ENCODE data around the gene DYNLRB1. TPM values are rescaled to one million over a fixed set of nuclear protein-coding genes. Genes with fewer than 3 reads are reported as not detected.
"Not testable (repeated sequence)": the region's sequence is repeated elsewhere in the genome, so short reads cannot be mapped to it uniquely, and the experiment has no call there.

The DYNLRB1 gene
- total RNA-seq, 4 donors from 2014 or later: 158 to 258 (median 209) TPM

DNA sequence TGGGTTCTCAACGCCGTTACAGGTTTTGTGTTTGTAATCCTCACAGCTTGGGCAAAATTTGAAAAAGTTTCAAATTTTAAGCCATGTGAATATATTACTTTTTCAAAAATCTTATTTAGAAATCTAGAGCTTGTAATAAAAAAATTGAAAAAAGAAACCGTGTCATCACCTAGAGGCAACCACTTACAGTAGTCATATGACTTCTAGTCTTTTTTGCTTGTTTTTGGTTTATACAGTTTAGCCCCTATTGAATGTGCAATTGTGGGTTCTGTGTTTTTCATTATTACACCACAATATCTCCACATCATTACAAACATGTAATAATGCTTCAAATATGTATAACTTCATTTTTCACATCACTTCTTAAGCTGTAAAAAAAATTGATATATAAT lies 888 bp downstream of the DYNLRB1 start:
- Histone ChIP-seq H3K9me3 (no peaks in the 10 kb centered on the region), H3K36me3 (peaks cover 0 to 29% of the 10 kb centered on the region in 2 donors), H3K4me1 (peaks cover 0 to 78% (median 15%) of the 10 kb centered on the region in 3 donors), H3K4me3 (peak overlapping the region; percentile 69 to 79), H3K27ac (peak overlapping the region; percentile 64 to 96 (median 94)), H3K27me3 (no peaks in the 10 kb centered on the region)
- TF ChIP-seq POLR2AphosphoS5 (IDR thresholded peaks at IDR 0.05) (no peak), POLR2A (IDR thresholded peaks at IDR 0.05) (no peak), EP300 (IDR thresholded peaks at IDR 0.05) (no peak)
- TF ChIP-seq, protein P1, sequence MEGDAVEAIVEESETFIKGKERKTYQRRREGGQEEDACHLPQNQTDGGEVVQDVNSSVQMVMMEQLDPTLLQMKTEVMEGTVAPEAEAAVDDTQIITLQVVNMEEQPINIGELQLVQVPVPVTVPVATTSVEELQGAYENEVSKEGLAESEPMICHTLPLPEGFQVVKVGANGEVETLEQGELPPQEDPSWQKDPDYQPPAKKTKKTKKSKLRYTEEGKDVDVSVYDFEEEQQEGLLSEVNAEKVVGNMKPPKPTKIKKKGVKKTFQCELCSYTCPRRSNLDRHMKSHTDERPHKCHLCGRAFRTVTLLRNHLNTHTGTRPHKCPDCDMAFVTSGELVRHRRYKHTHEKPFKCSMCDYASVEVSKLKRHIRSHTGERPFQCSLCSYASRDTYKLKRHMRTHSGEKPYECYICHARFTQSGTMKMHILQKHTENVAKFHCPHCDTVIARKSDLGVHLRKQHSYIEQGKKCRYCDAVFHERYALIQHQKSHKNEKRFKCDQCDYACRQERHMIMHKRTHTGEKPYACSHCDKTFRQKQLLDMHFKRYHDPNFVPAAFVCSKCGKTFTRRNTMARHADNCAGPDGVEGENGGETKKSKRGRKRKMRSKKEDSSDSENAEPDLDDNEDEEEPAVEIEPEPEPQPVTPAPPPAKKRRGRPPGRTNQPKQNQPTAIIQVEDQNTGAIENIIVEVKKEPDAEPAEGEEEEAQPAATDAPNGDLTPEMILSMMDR (IDR thresholded peaks at IDR 0.05): no peak
- 0% methylated on average over 3 of the region's 3 CpGs for WGBS, 2 donors (ENCODE audit: low coverage in 1 of 2)
- no peak for ATAC-seq

DNA sequence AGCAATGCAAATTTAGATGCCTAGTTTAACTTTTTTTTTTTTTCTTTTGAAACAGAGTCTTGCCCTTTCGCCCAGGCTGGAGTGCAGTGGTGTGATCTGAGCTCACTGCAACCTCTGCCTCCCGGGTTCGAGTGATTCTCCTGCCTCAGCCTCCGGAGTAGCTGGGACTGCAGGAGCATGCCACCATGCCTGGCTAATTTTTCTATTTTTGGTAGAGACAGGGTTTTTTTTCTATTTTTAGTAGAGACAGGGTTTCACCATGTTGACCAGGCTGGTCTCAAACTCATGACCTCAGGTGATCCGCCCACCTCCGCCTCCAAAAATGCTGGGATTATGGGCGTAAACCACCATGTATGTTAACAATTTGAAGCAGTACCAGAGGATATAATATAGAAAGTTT lies 2.6 kb downstream of the DYNLRB1 start:
- H3K27me3 ChIP-seq, ATAC-seq, H3K27ac ChIP-seq, H3K4me3 ChIP-seq, H3K9me3 ChIP-seq: not testable (repeated sequence)
- Histone ChIP-seq H3K36me3 (peaks cover 0 to 24% of the 10 kb centered on the region in 2 donors), H3K4me1 (peaks cover 0 to 92% (median 22%) of the 10 kb centered on the region in 3 donors)
- 91% methylated on average over 6 to 7 of the region's 7 CpGs for WGBS, 2 donors (ENCODE audit: low coverage in 1 of 2)

DNA sequence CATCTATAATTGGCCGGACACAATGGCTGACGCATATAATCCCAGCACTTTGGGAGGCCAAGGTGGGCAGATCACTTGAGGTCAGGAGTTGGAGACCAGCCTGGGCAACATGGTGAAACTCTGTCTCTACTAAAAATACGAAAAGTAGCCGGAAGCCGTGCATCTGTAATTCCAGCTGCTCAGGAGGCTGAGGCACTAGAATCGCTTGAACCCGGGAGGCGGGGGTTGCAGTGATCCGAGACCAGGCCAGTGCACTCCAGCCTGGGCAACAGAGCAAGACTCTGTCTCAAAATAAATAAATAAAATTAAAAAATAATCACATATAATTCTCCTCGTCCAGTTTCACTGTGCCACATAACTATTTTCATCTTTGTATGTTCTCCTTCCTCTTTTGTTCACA lies 3.6 kb downstream of the DYNLRB1 start:
- not testable (repeated sequence) for ATAC-seq, H3K27ac ChIP-seq, H3K27me3 ChIP-seq, H3K9me3 ChIP-seq, H3K4me3 ChIP-seq
- H3K36me3 ChIP-seq: peaks cover 0 to 24% of the 10 kb centered on the region in 2 donors
- WGBS, 2 donors (ENCODE audit: low coverage in 1 of 2): 74 to 75% methylated on average over 10 of the region's 10 CpGs
- H3K4me1 ChIP-seq: peaks cover 0 to 92% (median 26%) of the 10 kb centered on the region in 3 donors

DNA sequence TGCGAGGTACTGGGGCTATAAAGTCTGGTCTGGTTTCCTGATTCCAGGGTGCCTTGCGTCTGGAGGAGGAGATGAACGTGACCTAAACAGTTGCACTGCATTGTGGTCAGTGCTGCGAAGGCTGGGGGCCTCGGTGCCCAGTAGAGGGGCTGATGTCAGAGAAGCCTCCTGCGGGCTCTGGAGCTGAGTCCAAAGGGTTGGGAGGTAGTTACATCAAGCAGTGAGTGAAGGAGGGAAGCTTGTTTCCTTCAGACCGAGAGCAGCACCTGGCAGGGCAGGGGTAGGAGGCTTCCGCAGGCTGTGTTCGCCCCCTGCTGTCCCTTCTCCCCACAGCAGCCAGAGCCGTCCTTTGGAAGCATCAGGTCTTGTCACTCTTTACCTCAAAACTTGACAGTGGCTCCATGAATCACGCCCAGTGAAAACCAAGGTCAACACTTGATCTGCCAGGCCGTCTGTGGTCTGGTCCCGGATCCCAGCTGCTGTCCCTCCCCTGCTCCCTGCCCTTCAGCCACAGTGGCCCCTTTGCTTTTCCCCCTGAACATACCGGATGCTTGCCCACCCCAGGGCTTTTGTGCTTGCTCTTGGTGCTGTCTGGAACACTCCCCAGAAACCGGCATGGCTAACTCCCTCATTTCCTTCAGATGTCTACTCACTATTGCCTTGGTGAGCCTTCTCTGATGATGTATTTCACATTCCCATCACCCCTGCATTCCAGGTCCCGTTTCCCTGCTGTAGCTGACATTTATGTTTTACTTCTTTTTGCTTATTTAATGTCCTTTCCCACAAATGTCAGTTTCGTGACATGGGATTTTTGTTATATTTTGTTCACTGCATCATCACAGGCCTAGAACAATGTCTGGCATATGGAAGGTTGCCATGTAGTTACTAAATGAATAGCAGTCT lies 7.0 kb downstream of the DYNLRB1 start:
- TF ChIP-seq EP300 (IDR thresholded peaks at IDR 0.05) (no peak), POLR2AphosphoS5 (IDR thresholded peaks at IDR 0.05) (peak; percentile 43), POLR2A (IDR thresholded peaks at IDR 0.05) (no peak)
- TF ChIP-seq, protein P1 (IDR thresholded peaks at IDR 0.05): peak in 3 of 4 experiments; percentile 34 to 55 (median 42)
- WGBS, 2 donors (ENCODE audit: low coverage in 1 of 2): 22 to 45% methylated on average over 5 to 12 of the region's 17 CpGs
- peak overlapping the region; percentile 47 to 88 (median 78) for H3K27ac ChIP-seq
- no peak overlapping the region for H3K4me3 ChIP-seq
- H3K4me1 ChIP-seq: peaks cover 7 to 92% (median 35%) of the 10 kb centered on the region in 3 donors
- H3K36me3 ChIP-seq: peaks cover 0 to 41% of the 10 kb centered on the region in 2 donors
- H3K9me3 ChIP-seq: no peaks in the 10 kb centered on the region
- ATAC-seq: no peak
- no peaks in the 10 kb centered on the region for H3K27me3 ChIP-seq

DNA sequence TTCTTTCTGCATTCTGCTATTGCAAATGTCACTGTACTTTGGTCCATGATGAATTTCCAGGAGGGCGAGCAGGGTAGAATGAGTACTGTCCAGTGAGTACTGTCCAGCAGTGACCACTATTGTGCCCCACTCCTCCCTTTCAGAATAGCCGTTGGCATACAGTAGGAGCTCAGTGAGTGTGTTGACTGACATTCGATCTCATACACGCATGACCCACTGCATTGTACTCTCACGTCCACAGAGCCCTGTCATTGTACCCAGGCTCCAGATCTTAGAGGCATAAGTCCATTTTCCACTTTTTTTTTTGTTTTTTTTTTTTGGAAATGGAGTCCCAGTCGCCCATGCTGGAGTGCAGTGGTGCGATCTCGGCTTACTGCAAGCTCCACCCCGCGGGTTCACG lies 8.2 kb downstream of the DYNLRB1 start:
- H3K27ac ChIP-seq: peak overlapping the region in 3 of 4 donors; percentile 81 to 88 (median 87)
- ATAC-seq: no peak
- WGBS, 2 donors (ENCODE audit: low coverage in 1 of 2): 66 to 72% methylated on average over 4 to 5 of the region's 11 CpGs
- H3K27me3 ChIP-seq: no peaks in the 10 kb centered on the region
- H3K36me3 ChIP-seq: peaks cover 0 to 48% of the 10 kb centered on the region in 2 donors
- TF ChIP-seq POLR2A (IDR thresholded peaks at IDR 0.05) (no peak), POLR2AphosphoS5 (IDR thresholded peaks at IDR 0.05) (no peak), EP300 (IDR thresholded peaks at IDR 0.05) (no peak)
- TF ChIP-seq, protein P1 (IDR thresholded peaks at IDR 0.05): no peak
- no peak overlapping the region for H3K4me3 ChIP-seq
- H3K9me3 ChIP-seq: no peaks in the 10 kb centered on the region
- peaks cover 7 to 92% (median 37%) of the 10 kb centered on the region in 3 donors for H3K4me1 ChIP-seq

DNA sequence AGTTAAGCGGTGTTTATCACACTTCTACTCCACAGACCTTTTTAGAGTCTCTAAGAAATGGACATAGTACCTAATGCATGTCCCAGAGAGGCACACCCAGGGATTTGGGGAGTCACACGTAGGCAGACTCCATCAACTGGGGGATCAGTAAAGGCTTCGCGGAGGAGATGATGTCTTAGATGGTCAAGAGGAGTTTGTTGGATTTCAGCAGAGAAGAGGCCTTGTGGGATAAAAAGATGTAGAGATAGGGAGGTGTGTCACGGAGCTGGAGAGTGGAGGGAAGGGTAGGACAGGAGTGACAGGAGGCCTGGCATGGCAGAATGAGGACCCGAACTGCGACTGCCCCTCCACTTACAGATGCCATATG lies 9.1 kb downstream of the DYNLRB1 start:
- no peaks in the 10 kb centered on the region for H3K27me3 ChIP-seq
- no peak for ATAC-seq
- H3K9me3 ChIP-seq: no peaks in the 10 kb centered on the region
- TF ChIP-seq POLR2AphosphoS5 (IDR thresholded peaks at IDR 0.05) (no peak), EP300 (IDR thresholded peaks at IDR 0.05) (no peak), POLR2A (IDR thresholded peaks at IDR 0.05) (no peak)
- TF ChIP-seq, protein P1 (IDR thresholded peaks at IDR 0.05): no peak
- peak overlapping the region; percentile 68 to 88 (median 84) for H3K27ac ChIP-seq
- no peak overlapping the region for H3K4me3 ChIP-seq
- H3K4me1 ChIP-seq: peaks cover 7 to 91% (median 37%) of the 10 kb centered on the region in 3 donors
- WGBS, 2 donors (ENCODE audit: low coverage in 1 of 2): 70 to 74% methylated on average over 6 of the region's 7 CpGs
- peaks cover 0 to 48% of the 10 kb centered on the region in 2 donors for H3K36me3 ChIP-seq
